ENCODE results near the gene SPATA13. TPM values are rescaled to one million over a fixed set of nuclear protein-coding genes. Genes with fewer than 3 reads are reported as not detected.

SPATA13 gene
- total RNA-seq, 1 experiment from 2014 or later = 14.1 TPM

DNA sequence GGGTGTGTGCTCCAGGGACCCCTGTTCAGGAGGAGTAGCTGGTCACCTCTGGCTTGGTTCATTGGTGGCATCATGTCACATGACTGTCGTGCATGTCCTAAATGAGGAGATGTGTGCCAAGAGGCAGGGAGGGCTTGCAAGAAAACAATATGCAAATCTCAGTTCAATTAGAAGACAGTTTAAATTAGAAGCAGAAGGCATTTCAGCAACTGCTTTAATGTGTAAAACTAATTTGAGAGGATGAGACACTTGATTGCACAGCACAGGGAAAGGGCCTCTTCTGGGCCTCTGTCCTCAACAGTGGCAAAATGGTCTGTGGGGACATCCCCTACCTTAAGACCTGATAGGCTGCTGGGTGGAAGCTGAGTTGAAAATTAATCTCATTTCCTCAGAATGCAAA, 54.6 kb downstream of the SPATA13 start:
- H3K4ac ChIP-seq (ENCODE audit: low read depth, low read length) = no peak overlapping the region

More for the DNA sequence above, 54.6 kb downstream of the SPATA13 start:
- Histone ChIP-seq H3T11ph (ENCODE audit: low read length) (no peak overlapping the region), H3K27ac (ENCODE audit: insufficient read length, low read depth, low read length) (no peak overlapping the region), H3K14ac (ENCODE audit: insufficient read depth, low read length) (no peak overlapping the region), H4K5ac (ENCODE audit: insufficient read length, low read depth, low read length) (no peak overlapping the region), H3K9me3 (ENCODE audit: control insufficient read depth, low read depth, low read length) (no peaks in the 10 kb centered on the region), H4K8ac (replicated peaks; ENCODE audit: insufficient read length, low read depth, low read length) (no peak overlapping the region), H4K20me1 (ENCODE audit: control insufficient read depth, insufficient read depth, insufficient read length) (no peaks in the 10 kb centered on the region), H3K79me1 (ENCODE audit: insufficient read depth, low read depth, low read length, poor library complexity, severe bottlenecking) (no peaks in the 10 kb centered on the region), H3K9ac (ENCODE audit: extremely low read depth, insufficient read length, low read length) (no peak overlapping the region), H3K79me2 (ENCODE audit: insufficient read depth, low read length) (peaks cover 3% of the 10 kb centered on the region; the same call in 1 of the 2 replicates), H3K27me3 (ENCODE audit: insufficient read depth, low read length) (no peaks in the 10 kb centered on the region), H2BK5ac (ENCODE audit: insufficient read length, low read length) (no peak overlapping the region), H3K4me2 (ENCODE audit: insufficient read depth, insufficient read length, low read length) (no peak overlapping the region), H3K56ac (ENCODE audit: insufficient read length, low read depth, low read length) (no peak overlapping the region), H2BK120ac (ENCODE audit: low read depth, low read length, poor library complexity, severe bottlenecking) (no peak overlapping the region), H4K91ac (ENCODE audit: insufficient read length, low read depth, low read length) (no peak overlapping the region), H2BK15ac (ENCODE audit: low read depth, low read length) (no peak overlapping the region), H2AFZ (ENCODE audit: low read length) (no peak overlapping the region), H3K4me1 (ENCODE audit: insufficient read depth, low read length) (peaks cover 15% of the 10 kb centered on the region; the same call in 1 of the 2 replicates), H3K23me2 (ENCODE audit: insufficient read length, low read depth, low read length, poor library complexity, severe bottlenecking) (no peaks in the 10 kb centered on the region), H2BK20ac (ENCODE audit: low read depth, low read length, poor library complexity, severe bottlenecking) (no peak overlapping the region), H3K23ac (ENCODE audit: insufficient read length, low read depth, low read length) (no peak overlapping the region), H3K18ac (ENCODE audit: insufficient read length, low read depth, low read length) (no peak overlapping the region), H2BK12ac (ENCODE audit: insufficient read length, low read depth, low read length) (no peak overlapping the region), H2AK5ac (ENCODE audit: insufficient read length, low read length) (no peak overlapping the region)
- H3K27ac Mint-ChIP-seq = no peak overlapping the region; a peak in 1 of 7 replicates
- TF ChIP-seq, protein P1, sequence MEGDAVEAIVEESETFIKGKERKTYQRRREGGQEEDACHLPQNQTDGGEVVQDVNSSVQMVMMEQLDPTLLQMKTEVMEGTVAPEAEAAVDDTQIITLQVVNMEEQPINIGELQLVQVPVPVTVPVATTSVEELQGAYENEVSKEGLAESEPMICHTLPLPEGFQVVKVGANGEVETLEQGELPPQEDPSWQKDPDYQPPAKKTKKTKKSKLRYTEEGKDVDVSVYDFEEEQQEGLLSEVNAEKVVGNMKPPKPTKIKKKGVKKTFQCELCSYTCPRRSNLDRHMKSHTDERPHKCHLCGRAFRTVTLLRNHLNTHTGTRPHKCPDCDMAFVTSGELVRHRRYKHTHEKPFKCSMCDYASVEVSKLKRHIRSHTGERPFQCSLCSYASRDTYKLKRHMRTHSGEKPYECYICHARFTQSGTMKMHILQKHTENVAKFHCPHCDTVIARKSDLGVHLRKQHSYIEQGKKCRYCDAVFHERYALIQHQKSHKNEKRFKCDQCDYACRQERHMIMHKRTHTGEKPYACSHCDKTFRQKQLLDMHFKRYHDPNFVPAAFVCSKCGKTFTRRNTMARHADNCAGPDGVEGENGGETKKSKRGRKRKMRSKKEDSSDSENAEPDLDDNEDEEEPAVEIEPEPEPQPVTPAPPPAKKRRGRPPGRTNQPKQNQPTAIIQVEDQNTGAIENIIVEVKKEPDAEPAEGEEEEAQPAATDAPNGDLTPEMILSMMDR (conservative IDR thresholded peaks at IDR 0.05) = no peak
- H3K27me3 Mint-ChIP-seq (ENCODE audit: low read depth) = no peaks in the 10 kb centered on the region
- H3K36me3 Mint-ChIP-seq (ENCODE audit: insufficient read depth in 1 of 3, low read depth in 3 of 3) = peaks cover 0 to 2% (median 0%) of the 10 kb centered on the region in 3 experiments; a peak in 3 of 7 replicates
- H3K4me1 Mint-ChIP-seq = peaks cover 46 to 61% of the 10 kb centered on the region in 2 experiments
- H3K4me3 Mint-ChIP-seq = no peak overlapping the region
- H3K9me3 Mint-ChIP-seq = no peaks in the 10 kb centered on the region
- no CpG with 5 or more reads among the region's 1 CpG for WGBS (ENCODE audit: extremely low coverage, insufficient read length, low lambda C conversion rate)
- no peak for DNase-seq

All from H9 (cell line).